ENCODE measurements around the gene COL6A2.
"Not testable (repeated sequence)": the region's sequence is repeated elsewhere in the genome, so short reads cannot be mapped to it uniquely, and the experiment has no call there.

Gene COL6A2

GRCh38 chr21:46061063-46061462 is 36.8 kb upstream of the COL6A2 start:
- no peak for DNase-seq

DNA sequence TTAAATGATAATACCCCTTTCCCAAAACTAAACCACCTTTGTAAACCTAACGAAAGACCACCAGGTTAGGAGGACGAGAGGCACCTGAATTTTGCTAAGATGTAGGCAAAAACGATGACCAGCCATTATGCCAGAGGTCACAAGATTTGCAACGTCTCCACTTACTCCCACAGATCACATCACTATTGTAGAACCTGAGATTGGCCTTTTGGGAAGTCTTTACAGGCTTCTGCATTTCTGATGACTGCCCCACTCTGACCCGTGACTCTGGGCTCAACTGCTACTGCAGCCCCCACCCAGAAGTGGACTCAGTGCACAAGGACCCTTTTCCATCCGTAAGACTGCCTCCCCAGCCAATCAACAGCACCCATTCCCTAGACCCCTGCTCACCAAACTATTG is 36.4 kb upstream of the COL6A2 start:
- DNase-seq = no peak

DNA sequence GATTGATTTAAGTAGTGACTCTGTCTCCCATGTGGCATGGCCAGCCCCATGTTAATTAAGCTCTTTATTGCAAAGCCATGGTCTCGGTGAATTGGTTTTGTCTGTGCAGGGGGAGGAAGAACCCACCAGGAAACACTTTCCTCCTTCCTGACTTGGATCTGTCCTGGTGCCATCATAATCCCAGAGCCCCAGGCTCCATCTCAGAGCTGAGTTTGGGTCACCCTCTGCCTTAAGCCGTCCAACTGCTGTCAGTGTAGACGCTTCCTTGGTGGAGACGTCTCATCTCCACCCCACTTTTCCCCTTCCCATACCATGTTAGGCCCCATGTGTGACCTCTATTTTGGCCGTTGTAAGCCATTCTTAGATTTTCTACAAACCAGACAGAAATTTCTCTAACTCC is 36.0 kb upstream of the COL6A2 start:
- DNase-seq = no peak

GRCh38 chr21:46062471-46063211 is 35.3 kb upstream of the COL6A2 start:
- no peak for DNase-seq

GRCh38 chr21:46063227-46063626 is 34.7 kb upstream of the COL6A2 start:
- DNase-seq = no peak

GRCh38 chr21:46063734-46064680 is 33.9 kb upstream of the COL6A2 start:
- no peak for DNase-seq

DNA sequence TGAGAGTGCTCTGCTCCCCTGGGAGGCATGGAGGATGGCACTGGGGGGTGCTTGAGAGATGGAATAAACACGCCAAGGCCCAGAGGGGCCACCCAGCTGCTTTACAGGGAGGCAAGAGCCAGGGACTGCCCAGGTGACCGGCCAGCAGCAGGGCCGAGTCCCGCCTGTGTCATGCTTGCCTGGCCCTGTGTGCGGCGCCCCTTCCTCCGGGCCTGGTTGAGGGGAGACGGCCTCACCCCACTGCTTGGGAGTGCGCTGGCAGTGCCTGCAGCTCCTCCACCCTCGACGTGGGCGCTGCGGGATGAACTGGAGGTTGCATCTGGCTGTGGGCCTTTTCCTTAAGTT is 33.1 kb upstream of the COL6A2 start:
- no peak for DNase-seq

DNA sequence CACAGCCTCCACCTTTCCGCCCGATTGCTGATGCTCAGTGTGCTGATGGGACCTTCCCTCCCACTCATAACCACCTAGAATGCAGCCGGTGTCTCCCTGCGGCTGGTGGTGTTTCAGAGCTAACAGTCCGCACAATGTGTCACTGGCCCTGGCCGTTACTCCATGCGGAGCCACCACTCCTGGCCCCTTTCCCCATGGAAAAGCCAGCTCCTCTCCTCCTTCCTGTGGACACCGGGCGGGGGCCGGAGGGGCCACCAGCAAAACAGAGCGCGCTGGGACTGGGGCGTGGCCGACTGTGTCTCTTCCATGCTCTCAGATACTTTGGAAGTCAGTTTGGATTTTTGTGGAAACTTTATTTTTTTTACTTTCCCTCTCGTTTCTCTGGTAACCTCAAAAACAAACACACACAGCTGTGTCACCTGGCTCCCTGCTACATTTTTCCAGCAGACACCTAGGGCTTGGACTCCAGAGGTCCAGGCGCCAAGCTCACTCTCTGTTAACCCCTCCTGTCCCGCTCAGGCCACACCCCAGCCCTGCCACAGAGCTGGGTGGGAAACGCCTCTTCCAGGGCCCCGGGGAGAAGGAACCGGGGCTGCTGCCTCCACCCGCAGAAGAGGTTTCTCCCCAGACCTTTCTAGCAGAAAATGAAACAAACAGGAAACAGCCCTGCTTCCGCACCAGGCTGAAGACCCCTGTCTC is 32.5 kb upstream of the COL6A2 start:
- no peak for DNase-seq

GRCh38 chr21:46065914-46066551 is 31.9 kb upstream of the COL6A2 start:
- no peak for DNase-seq

DNA sequence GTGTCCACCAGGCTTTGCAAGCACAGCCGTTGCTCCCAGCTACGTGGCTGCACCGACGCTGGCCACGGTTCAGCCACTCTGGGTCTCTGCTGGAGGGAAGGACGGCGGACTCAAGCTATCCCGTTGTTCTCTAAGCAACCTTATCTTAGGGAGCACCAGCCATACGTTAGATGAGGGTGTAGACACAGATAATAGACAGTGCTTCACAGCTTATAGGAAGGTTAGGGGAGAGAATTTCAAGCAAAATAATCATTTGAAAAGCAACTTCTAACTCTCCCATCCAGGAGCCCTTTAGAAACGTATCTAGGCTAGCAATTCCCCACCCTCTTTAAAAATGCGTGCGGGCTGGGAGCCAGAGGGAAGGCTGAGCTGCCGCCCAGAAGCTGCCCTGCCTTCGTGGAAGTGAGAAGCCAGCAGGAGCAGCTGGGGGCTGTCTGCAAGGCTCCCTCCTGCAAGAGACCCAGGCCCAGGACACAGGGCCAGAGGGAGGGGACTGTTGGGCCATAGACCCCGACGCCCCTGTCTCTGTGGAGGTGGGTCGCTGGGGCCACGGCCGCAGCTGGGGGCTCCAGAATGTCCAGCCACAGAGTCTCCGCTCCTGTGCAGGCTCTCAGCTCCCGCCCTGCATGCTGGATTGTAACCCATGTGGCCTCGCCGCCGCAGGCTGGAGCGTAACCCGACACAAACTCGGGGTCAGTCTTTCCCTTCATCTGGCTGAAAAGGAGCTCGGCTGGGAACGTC is 31.2 kb upstream of the COL6A2 start:
- DNase-seq = no peak

DNA sequence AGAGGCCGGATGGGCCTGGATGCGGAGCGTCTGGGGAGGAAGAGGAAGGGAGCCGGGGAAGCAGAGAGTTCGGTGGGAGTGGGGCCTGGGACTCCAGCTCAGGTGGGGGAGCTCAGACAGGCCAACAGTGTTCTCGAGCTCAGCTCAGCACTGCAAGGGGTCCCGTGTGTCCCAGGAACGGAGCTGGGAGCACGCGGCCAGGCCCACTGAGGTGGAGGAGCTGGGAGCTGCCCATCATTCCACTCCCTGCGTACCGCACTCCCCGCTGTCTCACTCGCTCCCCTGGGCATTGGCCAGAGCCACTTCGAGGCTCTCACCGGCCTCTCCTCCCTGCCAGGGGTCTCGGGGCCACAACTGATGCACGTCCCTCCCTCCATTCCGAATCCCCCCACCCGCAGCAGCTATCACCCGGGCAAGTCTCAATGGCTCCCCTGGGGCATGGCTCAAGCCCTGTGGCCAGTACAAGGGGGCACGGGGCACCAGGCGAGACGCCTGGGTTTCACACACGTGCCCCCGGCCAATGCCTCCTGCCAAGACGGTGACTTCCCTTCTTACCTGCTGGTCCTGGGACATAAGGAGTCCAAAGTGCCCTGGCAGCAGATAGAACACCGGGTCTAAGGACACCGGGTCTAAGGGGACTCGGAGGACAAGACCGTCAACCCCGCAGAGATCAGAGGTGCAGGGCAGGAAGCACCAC is 30.3 kb upstream of the COL6A2 start:
- DNase-seq = no peak

DNA sequence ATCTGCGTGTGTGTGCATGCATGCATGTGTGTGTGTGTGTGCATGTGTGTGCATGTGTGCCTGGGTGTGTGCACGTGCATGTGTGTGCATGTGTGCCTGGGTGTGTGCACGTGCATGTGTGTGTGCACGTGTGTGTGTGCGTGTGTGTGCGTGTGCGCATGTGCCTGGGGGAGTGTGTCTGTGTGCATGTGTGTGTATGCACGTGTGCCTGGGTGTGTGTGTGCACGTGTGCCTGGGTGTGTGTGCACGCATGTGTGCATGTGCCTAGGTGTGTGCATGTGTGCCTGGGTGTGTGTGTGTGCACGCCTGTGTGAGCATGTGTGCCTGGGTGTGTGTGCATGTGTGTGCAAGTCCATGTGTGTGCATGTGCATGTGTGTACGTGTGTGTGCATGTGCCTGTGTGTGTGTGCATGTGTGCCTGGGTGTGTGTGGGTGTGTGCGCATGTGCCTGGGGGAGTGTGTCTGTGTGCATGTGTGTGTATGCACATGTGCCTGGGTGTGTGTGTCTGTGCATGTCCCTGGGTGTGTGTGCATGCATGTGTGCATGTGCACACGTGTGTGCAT is 29.3 kb upstream of the COL6A2 start:
- DNase-seq = no peak

GRCh38 chr21:46069166-46069565 is 28.7 kb upstream of the COL6A2 start:
- DNase-seq = no peak

DNA sequence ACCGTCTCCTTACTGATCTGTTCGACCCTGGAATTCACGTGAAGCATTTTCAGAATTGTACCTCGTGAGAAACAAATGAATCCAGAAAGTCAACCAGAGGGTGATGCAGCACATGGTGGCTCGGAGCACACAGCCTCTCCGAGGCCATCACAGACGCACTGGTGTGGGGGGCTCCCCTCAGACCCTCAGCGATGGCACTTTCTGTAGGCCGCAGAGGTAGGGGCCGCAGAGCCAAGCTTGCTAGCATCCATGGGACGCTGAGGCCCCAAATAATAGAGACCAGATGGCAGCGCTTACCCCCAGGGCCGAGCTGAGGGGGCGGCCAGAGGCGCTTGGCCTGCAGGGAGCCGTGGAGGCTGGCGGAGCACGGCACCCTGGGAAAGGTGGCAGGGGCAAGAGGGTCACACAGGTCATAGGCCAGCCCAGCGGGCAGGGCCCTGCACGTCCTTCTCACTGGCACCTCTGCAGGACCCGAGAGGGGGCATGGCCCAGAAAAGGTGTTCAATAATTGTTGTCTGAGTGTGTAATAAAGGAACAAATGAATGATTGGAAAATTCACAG is 28.1 kb upstream of the COL6A2 start:
- DNase-seq = no peak

GRCh38 chr21:46071082-46071481 is 26.8 kb upstream of the COL6A2 start:
- DNase-seq = no peak

DNA sequence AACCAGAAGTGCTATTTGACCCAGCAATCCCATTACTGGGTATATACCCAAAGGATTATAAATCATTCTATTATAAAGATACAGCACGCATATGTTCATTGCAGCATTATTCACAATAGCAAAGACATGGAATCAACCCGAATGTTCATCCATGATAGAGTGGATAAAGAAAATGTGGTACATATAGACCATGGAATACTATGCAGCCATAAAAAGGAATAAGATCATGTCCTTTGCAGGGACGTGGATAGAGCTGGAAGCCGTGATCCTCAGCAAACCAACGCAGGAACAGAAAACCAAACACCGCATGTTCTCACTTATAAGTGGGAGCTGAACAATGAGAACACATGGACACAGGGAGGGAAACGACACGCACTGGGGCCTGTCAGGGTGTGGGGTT is 21.2 kb upstream of the COL6A2 start:
- DNase-seq = not testable (repeated sequence)

DNA sequence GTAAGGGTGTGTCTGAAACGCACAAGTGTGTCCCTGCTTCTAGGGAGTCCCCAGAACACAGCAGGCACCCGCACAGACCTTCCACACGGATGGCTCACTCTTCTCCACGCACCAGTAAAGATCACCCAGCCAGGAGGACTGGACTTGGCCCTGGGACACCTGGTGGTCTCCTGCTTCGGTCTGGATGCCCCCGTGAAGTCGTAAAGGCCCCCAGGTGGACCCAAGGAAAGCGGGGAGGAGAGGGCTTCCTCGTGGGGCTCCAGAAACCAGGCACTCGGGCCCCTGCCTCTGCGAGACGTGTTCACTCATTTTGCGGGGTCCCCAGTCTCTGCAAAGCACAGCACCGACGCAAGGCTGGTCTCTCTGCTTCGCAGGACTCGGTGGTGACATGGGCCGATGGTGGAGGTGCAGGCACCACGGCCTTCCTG is 20.2 kb upstream of the COL6A2 start:
- DNase-seq = no peak

DNA sequence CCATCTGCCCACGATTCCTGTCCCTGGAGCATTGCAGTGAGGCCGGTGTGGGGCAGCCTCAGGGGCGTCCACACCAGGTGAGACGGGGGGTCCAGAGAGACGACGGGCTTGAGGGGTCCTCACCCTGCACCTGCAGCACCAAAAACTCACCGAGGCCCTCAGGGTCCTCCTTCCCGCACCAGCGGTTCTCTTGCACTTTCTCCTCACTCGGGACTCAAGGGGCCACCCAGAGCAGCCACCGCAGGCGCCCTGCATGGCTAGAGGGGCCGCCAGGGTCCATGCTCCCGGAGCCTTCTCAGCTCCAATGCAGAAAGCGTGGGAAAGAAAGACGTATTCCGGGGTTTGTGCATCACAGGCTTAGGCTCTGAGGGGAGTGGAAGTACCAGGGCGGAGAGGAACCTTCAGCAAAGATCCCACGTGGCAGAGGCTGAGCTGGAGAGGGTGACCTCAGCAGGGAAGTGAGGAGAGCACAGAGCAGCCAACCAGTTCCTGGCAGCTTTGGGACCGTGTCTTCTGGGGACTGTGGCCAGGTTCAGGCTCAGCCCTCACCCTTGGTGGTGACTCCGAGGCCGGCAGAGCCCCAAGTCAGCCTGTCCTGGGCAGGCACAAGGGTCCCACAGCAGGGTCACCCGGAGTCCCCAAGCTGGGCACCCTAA is 19.5 kb upstream of the COL6A2 start:
- no peak for DNase-seq

DNA sequence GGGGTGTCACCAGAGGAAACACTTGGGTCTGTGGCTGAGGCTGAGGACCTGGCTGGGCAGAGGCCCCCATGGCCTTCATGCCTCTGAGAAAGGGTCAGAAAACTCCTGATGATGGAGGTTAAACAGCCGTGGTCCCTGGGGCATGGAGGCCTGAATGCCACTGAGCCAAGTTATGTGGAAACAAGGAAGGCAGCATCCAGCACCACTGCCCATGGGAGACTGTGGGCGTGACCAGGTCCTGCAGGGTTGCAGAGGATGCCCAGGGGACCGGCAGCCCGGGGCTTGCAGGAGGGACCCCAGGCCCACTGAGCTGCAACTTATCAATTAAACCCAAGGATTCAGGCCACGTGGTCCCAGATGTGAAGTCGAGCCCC is 18.9 kb upstream of the COL6A2 start:
- DNase-seq = no peak
